ENCODE measurements around the gene DNAI2. TPM values are rescaled to one million over a fixed set of nuclear protein-coding genes. Genes with fewer than 3 reads are reported as not detected.

The DNAI2 gene
- polyA plus RNA-seq, 1 donor: not detected

DNA sequence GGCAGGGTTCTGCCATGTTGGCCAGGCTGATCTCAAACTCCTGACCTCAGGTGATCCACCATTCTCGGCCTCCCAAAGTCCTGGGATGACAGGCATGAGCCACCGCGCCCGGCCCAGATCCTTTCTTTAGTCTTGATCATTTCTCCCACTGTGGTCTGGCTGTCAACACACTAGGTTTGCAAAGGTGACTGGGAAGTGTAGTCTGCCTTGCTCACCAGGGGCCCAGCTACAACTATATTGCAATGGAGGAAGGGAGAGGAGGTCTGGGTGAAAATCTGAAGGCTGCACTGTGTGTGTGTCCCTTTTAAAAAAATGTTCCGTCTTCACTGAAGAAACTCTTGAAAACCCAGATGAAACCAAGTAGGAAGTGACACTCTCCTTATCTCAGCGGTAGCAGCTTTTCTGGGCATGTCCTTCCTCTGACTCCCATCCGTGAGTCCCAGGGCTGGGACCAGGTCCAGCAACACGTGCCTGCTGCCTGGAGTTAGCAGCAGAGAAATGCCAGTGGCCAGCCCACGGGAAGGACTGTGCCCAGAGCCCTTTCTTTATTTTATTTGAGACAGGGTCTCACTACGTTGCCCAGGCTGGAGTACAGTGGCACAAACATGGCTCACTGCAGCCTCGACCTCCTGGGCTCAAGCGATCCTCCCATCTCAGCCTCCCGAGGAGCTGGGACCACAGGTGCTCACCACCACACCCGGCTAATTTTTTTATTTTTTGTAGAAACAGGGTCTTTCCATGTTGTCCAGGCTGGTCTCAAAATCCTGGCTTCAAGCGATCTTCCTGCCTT is 34.1 kb downstream of the DNAI2 start:
- no peak for DNase-seq

DNA sequence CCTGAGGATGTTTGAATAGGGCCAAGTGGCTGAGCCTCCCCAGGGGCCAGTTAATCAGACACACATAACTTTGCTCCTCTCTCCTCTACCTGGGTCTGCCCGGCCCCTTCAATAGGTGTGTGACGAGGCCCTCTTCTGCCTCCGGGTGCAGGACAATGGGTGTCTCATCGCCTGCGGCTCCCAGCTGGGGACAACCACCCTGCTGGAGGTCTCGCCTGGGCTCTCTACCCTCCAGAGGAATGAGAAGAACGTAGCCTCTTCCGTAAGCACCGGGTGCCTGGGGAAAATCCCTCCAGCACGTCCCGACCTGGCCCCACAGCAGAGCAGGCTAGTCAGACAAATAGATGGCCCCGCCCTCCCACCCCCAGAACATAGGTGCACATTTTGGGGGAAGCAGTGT is 35.9 kb downstream of the DNAI2 start:
- no peak for DNase-seq

DNA sequence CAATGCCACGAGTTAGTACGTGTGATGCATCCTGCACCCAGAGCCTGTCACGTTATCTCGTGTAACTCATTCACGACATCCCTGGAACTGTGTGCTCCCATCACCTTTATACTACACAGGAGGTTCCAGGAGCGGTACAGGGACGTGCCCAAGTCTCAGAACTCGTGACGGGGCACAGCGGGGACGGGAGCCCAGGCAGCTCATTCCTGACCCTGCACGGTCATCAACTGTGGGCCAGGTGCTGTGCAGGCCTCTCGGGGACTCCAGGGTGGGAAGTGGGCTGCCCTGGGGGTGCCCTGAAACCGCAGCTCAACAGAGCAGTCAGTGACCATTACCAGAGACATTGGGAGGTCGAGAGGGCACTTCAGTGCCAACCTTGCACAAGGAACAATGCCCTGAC is 40.8 kb downstream of the DNAI2 start:
- no peak for DNase-seq

DNA sequence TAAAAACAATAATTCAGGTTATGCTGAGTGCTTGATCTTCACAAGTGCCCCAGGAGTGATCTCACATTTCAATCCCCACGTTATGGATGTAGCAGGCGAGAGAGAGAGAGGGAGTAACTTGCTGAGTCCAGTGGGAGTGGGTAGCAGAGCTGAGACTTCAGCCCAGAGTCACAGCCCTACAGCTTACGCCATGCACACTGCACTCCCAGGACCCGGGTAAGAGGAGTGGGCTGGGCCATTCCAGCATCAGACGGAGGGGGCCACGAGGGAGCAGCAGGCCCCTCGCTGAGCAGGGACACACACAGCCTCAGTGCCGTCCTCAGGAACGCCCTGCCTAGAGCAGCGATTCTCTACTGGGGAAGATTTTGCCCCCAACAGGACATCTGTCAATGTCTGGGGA is 42.2 kb downstream of the DNAI2 start:
- DNase-seq: no peak

DNA sequence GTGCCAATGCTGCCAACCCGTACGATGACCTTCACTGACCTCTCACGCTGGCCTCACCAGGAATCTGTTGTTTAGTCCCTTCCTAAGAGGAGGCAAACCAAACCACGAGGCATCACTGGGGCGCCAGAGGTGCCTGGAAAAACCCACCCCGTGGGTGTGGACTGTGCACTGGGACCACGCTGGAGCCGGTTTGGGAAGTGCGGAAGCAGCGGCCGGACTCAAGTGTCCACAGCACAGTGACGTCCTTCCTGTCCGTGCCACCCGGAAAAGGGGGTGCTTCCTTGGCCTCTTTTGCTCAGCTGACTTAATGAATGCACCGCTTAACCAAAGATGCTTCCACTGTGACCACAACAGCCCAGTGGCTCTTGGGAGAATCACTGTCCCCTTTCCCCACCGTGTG is 43.0 kb downstream of the DNAI2 start:
- no peak for DNase-seq

- DNase-seq: no peak
Observed at GRCh38 chr17:74318391-74318790, 44.4 kb downstream of the DNAI2 start.

- DNase-seq: no peak
Observed at GRCh38 chr17:74324521-74324920, 50.5 kb downstream of the DNAI2 start.

DNA sequence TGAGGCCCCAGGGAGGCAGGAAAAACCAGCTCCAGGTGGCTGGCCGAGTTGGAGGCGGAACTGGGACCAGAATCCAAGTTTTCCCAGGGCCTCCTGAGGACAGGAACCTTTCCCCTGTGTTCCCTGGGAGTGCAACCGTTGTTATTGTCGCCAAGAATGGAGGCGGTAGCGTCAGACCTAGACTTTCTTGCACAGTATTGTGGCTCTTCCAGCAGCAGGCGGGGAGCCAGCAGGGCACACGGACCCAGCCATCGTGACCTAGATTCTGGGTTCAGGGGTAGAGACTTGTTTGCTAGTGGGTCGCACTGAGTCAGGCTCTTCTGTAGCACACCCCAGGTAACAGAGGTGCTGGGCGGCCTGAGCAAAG is 51.3 kb downstream of the DNAI2 start:
- DNase-seq: no peak

DNA sequence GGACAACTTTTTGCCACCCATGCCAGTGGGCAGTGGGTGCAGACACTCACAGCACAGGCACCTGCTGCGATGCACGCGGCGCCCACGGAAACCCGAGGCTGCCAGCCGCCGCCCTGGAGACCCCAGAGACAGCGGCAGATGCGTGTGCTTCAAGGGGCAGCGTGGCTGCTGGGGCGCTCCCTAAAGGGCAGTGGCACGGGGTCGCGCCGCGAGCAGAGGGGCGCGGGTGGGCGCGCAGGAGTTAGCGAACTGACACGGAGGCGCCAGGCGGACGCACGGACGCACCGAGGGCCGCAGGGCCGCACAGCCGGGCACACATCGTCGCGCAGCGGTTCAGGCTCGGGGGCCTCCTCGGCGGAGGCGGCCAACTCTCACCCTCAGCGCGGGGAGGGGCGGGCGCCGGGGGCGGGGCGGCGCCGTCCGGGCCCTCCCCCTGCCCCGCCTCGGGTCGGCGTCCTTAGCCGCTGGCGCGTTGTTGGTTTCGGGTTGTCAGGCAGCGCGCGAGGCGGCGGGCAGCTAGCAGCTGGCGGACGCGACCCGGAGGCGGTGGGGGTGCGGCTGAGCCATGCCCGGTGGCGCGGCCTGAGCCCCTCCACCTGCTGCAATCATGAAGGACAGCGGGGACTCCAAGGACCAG is 51.8 kb downstream of the DNAI2 start, which contains the start of gene KIF19:
Gene KIF19 (plus strand): TSS at position 484 of the 637 bp plus-strand sequence. CDS start 124 bp downstream, at position 608.
- peak; percentile 28 for DNase-seq

DNA sequence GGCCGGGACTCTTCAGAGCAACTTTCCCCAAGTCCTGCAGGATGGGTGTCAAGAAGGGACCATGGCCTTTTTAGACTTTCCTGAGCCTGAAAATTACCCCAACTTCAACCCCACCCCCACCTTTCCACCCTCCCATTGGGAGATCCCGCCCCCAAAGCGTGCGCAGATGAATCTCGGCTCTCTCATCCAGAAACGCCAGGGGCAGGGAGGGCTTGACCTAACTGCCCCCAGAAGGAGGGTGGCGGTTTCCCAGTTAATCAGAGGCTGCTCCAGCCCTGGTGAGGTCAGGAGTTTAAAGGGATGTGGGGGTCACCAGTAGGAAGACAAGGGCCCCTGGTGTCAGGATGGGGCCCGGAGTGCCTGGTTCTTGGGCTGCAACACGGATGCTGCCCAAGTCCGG is 52.5 kb downstream of the DNAI2 start:
- DNase-seq: no peak

GRCh38 chr17:74328487-74328886 is 54.5 kb downstream of the DNAI2 start:
- DNase-seq: no peak

DNA sequence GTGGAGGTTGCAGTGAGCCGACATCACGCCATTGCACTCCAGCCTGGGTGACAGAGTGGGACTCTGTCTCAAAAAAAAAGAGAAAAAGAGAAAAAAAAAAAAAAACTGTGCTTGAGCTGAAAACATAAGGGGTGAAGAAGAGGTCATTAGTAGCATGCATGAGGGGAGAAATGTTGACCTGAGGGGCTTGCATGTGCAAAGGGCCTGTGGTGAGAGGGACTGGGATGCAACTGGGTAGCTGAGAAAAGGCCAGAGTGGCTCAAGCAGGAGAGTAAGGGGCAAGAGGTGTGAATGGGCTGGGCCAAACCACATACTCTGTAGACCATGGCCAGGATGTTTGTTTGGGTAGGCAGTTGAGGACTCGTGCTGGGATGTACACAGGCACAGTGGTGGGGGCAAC is 55.3 kb downstream of the DNAI2 start:
- no peak for DNase-seq

GRCh38 chr17:74330446-74330845 is 56.4 kb downstream of the DNAI2 start:
- DNase-seq: no peak

- no peak for DNase-seq
Observed at GRCh38 chr17:74332017-74332650, 58.1 kb downstream of the DNAI2 start.

DNA sequence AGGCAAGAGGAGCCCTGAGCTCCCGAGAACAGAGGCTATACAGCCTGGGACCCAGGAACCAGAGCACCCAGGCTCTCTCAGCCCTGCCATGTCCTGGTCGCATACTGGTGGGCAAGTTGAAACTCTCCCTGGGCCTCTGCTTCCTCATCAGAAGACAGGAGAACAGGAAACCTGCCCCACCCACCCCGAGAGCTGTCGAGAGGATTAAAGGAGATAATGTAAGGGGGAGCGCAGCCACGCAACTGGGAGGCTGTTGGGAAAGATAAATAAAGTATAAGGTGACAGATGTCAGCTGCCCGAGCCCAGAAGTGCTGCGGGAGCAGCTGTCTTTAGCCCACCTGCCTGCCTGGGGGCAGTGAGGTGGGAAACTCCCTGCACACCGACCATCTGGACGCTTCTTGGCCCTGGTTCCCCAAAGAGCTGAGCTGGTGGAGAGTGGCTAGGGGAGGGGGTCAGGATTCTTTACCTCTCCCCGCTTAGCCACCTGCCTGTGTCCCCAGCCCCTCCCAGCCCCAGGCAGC is 58.8 kb downstream of the DNAI2 start:
- no peak for DNase-seq

DNA sequence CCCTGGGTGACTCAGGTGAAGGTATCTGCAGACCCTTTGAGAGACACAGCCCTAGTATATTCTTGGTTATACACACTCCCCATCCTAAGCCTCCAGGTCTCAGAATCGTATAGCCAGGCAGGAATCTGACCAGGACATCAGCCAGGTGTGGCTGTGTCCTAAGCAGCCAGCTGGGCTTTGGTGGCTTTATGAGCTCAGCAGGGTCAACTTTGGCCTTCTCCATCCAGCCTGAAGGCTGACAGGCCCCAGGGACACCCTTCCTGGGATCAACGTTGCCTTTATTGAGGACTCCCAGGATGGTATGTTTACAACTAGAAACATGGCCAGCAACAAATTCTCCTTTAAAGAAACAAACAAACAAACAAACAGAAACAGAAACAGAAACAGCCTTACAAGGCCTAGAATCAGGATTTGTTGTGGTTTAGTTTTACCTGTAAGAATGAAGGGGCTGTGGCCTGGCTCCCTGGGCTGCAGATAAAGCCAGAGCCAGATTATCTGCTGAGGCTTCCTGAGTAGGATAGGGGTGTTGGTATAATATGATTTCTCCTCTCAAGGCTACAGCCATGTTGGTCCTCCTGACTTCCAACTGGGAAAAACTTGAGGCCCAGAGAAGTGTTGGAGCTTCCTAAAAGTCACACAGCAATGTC is 60.5 kb downstream of the DNAI2 start:
- DNase-seq: no peak

GRCh38 chr17:74335529-74336062 is 61.6 kb downstream of the DNAI2 start:
- no peak for DNase-seq

GRCh38 chr17:74336307-74336706 is 62.3 kb downstream of the DNAI2 start:
- no peak for DNase-seq

DNA sequence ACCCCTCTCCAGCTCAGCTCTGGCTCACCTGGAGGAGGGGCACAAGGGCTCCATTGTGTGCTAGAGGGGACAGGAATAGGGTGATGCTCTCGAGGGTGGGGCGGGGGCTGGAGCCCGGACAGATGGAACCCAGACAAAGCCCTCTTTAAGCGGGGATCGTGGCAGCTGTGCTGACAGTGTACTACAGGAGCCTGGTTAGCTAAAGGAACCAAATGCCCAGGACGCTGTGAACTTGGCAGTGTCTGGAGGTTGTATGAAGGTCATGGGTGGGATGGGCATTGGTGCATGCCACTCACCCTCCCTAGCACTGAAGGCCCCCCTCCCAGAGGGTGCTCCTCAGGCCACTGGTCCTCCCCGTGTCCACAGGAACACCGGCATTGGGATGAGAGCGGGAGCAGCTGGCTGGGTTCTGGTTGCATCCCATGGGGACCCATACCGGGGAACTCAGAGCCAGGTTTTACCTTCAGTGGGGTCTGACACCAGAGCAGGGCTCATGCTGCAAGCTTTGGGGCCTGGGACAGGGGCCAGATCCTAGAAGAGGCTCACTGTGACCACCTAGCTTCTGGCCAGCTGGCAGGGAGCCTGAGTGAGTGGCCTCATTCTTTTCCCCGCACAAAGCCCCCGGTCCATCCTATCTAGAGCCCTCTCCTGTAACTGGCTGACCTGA is 63.9 kb downstream of the DNAI2 start:
- no peak for DNase-seq

GRCh38 chr17:74339537-74340195 is 65.6 kb downstream of the DNAI2 start:
- DNase-seq: no peak

GRCh38 chr17:74340470-74341023 is 66.5 kb downstream of the DNAI2 start:
- DNase-seq: no peak

All from hindlimb muscle (tissue), 1 donor.